Mucosa of stomach (tissue), 1 donor: ENCODE measurements around the gene SGPL1.
"Not testable (repeated sequence)": the region's sequence is repeated elsewhere in the genome, so short reads cannot be mapped to it uniquely, and the experiment has no call there.

Source experiments
- H3K27me3 ChIP-seq: one replicate; pipeline ENCODE4 v1.7.0; 2013; ENCODE audit warnings: mild to moderate bottlenecking, low read length; ENCODE audit not compliant: control insufficient read depth, insufficient read depth
- H3K36me3 ChIP-seq: one replicate; pipeline ENCODE4 v1.7.0; 2013; ENCODE audit warnings: low read length; ENCODE audit not compliant: control insufficient read depth, insufficient read depth
- H3K4me1 ChIP-seq: one replicate; pipeline ENCODE4 v1.7.0; 2013; ENCODE audit warnings: mild to moderate bottlenecking, low read length; ENCODE audit not compliant: control insufficient read depth, insufficient read depth
- H3K4me3 ChIP-seq: one replicate; pipeline ENCODE4 v1.7.0; 2013; ENCODE audit warnings: low read length
- H3K9ac ChIP-seq: one replicate; pipeline ENCODE4 v1.7.0; 2013; ENCODE audit warnings: mild to moderate bottlenecking, low read length, moderate library complexity
- H3K9me3 ChIP-seq: one replicate; pipeline ENCODE4 v1.7.0; 2013; ENCODE audit warnings: mild to moderate bottlenecking, low read length, moderate library complexity; ENCODE audit not compliant: control insufficient read depth
- donor health status: Pancreatic carcinoma.

Gene SGPL1

GRCh38 chr10:70916241-70916640 is 100.5 kb downstream of the SGPL1 start:
- peaks cover 19% of the 10 kb centered on the region for H3K27me3 ChIP-seq
- H3K4me1 ChIP-seq: peaks cover 7% of the 10 kb centered on the region
- no peaks in the 10 kb centered on the region for H3K36me3 ChIP-seq
- H3K4me3 ChIP-seq: no peak overlapping the region
- H3K9me3 ChIP-seq: no peaks in the 10 kb centered on the region
- H3K9ac ChIP-seq: no peak overlapping the region

DNA sequence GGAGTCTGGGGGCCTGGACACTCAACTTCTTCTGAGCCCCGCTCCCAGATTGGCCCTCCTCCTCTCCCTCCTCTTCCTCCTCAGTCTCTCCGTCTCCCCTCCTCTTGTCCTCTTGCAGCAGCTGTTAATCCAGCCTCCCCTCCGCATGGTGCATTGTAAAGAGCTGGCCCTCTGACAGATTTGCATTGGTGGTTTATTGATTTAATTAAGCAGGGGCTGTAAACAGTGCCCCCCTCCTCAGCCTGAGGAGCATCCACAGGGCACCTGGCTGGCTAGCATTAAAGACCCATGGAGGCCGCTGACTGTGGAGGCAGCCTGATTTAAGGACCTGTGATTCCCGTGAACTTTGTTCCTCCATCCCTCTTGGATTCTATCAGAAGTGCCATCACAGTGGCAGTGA is 101.5 kb downstream of the SGPL1 start:
- H3K27me3 ChIP-seq: peaks cover 24% of the 10 kb centered on the region

GRCh38 chr10:70917635-70918034 is 101.9 kb downstream of the SGPL1 start:
- Histone ChIP-seq H3K9ac (no peak overlapping the region), H3K9me3 (no peaks in the 10 kb centered on the region), H3K36me3 (no peaks in the 10 kb centered on the region), H3K4me1 (peaks cover 7% of the 10 kb centered on the region), H3K4me3 (no peak overlapping the region), H3K27me3 (peaks cover 24% of the 10 kb centered on the region)

More for the DNA sequence above, 101.5 kb downstream of the SGPL1 start:
- Histone ChIP-seq H3K4me3 (no peak overlapping the region), H3K36me3 (no peaks in the 10 kb centered on the region), H3K9ac (no peak overlapping the region), H3K4me1 (peaks cover 7% of the 10 kb centered on the region), H3K9me3 (no peaks in the 10 kb centered on the region)

GRCh38 chr10:70918851-70919530 is 103.2 kb downstream of the SGPL1 start:
- Histone ChIP-seq H3K27me3 (peaks cover 29% of the 10 kb centered on the region), H3K9me3 (no peaks in the 10 kb centered on the region), H3K9ac (no peak overlapping the region), H3K36me3 (no peaks in the 10 kb centered on the region), H3K4me3 (no peak overlapping the region), H3K4me1 (peaks cover 7% of the 10 kb centered on the region)

DNA sequence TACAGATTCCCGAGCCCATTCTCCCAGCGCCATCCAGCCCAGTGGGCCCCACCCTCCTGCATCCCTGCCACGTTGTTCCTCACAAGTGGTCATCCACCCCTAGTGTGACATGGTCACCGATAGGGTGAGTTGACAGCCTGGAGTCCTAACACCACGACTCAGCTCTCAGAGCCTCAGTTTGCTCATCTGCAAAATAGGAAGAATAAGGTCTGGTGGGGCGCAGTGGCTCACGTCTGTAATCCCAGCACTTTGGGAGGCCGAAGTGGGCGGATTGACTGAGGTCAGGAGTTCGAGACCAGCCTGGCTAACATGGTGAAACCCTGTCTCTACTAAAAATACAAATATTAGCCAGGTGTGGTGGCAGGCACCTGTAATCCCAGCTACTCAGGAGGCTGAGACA is 104.2 kb downstream of the SGPL1 start:
- H3K4me1 ChIP-seq, H3K36me3 ChIP-seq: not testable (repeated sequence)

GRCh38 chr10:70920519-70920918 is 104.8 kb downstream of the SGPL1 start:
- Histone ChIP-seq H3K4me1 (peaks cover 7% of the 10 kb centered on the region), H3K4me3 (no peak overlapping the region), H3K9me3 (no peaks in the 10 kb centered on the region), H3K36me3 (no peaks in the 10 kb centered on the region), H3K27me3 (peaks cover 31% of the 10 kb centered on the region), H3K9ac (no peak overlapping the region)

More for the DNA sequence above, 104.2 kb downstream of the SGPL1 start:
- H3K9ac ChIP-seq, H3K4me3 ChIP-seq, H3K9me3 ChIP-seq: not testable (repeated sequence)
- H3K27me3 ChIP-seq: peaks cover 31% of the 10 kb centered on the region

DNA sequence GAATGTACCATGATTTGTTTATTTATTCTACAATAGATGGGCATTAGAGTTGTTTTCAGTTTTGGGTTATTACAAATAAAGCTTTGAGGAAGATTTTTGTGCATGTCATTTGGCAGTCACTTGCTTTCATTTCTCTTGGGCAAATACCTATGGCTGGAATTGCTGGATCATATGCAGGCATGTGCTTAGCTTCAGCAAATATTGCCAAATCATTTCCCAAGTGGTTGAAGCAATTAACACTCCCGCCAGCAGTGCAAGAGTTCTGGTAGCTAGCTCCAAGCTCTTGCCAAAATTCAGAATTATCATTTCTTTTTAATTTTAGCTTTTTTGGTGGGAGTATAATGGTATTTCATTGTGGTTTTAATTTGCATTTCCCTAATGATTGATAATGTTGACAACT is 105.5 kb downstream of the SGPL1 start:
- Histone ChIP-seq H3K9ac (no peak overlapping the region), H3K27me3 (peaks cover 34% of the 10 kb centered on the region), H3K4me1 (peaks cover 9% of the 10 kb centered on the region), H3K4me3 (no peak overlapping the region), H3K36me3 (no peaks in the 10 kb centered on the region), H3K9me3 (no peaks in the 10 kb centered on the region)

DNA sequence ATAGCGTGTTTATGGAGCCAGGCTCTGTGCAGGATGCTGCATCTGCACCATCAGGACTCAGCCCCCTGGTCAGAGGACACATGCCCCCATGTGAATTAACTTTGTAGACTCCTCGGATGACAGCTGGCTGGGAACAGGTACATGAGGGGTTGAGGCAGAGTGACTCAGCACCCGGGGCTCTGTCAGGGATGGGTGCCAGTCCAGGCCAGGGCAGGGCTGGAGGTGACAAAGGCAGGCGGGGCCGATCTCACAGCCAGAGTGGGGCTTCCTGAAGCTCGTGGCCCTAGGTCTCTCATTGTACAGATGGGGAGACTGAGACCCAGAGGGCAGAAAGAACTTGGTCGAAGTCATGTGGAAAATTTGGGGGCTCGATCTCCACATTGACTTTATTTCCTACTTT is 107.9 kb downstream of the SGPL1 start:
- Histone ChIP-seq H3K4me3 (no peak overlapping the region), H3K27me3 (peaks cover 37% of the 10 kb centered on the region), H3K9me3 (no peaks in the 10 kb centered on the region), H3K36me3 (no peaks in the 10 kb centered on the region), H3K4me1 (peaks cover 23% of the 10 kb centered on the region), H3K9ac (no peak overlapping the region)

- Histone ChIP-seq H3K4me1 (peaks cover 19% of the 10 kb centered on the region), H3K36me3 (no peaks in the 10 kb centered on the region), H3K9ac (no peak overlapping the region), H3K27me3 (peaks cover 55% of the 10 kb centered on the region), H3K9me3 (no peaks in the 10 kb centered on the region), H3K4me3 (no peak overlapping the region)
Observed at GRCh38 chr10:70925377-70926225, 109.9 kb downstream of the SGPL1 start.

GRCh38 chr10:70926226-70927000 is 110.7 kb downstream of the SGPL1 start:
- no peaks in the 10 kb centered on the region for H3K36me3 ChIP-seq
- H3K27me3 ChIP-seq: peaks cover 56% of the 10 kb centered on the region
- no peaks in the 10 kb centered on the region for H3K9me3 ChIP-seq
- H3K4me3 ChIP-seq: no peak overlapping the region
- H3K4me1 ChIP-seq: peaks cover 16% of the 10 kb centered on the region
- H3K9ac ChIP-seq: no peak overlapping the region

GRCh38 chr10:70927189-70927943 is 111.6 kb downstream of the SGPL1 start:
- Histone ChIP-seq H3K9me3 (no peaks in the 10 kb centered on the region), H3K9ac (no peak overlapping the region), H3K4me1 (peaks cover 16% of the 10 kb centered on the region), H3K27me3 (peaks cover 53% of the 10 kb centered on the region), H3K4me3 (no peak overlapping the region), H3K36me3 (no peaks in the 10 kb centered on the region)
